PC-3 (cell line): ENCODE results near the gene MCF2L2.

Experiments
- CTCF ChIP-seq: fragments of 300-600 bp; sonication (generic); conservative IDR thresholded peaks from 2 replicates; pipeline ENCODE4 v1.5.1; 2017; ENCODE audit warnings: antibody characterized with exemption, low read depth, mild to moderate bottlenecking, low read length
- EZH2 ChIP-seq: fragments of 300-600 bp; sonication (generic); IDR thresholded peaks from one replicate; pipeline ENCODE4 v1.6.1; 2017; ENCODE audit warnings: antibody characterized with exemption, mild to moderate bottlenecking, low read length; ENCODE audit not compliant: unreplicated experiment

- no peak for TF ChIP-seq CTCF
- TF ChIP-seq EZH2: no peak
Observed at GRCh38 chr3:183392186-183393034, 36.0 kb downstream of the MCF2L2 start.
